Loucy (cell line): Measurements from ENCODE around the gene GPR153.

ENCODE experiments used
- EZH2phosphoT487 ChIP-seq: fragments of 200-600 bp; IDR thresholded peaks from 2 replicates; pipeline ENCODE4 v1.6.1; 2018; ENCODE audit warnings: antibody characterized with exemption, mild to moderate bottlenecking, moderate library complexity, borderline replicate concordance
- TF ChIP-seq, protein P1 (sequence below): fragments of 200-600 bp; sonication (generic); conservative IDR thresholded peaks from 2 replicates; pipeline ENCODE4 v1.5.1; 2014; ENCODE audit warnings: mild to moderate bottlenecking, antibody characterized with exemption, low read length

DNA sequence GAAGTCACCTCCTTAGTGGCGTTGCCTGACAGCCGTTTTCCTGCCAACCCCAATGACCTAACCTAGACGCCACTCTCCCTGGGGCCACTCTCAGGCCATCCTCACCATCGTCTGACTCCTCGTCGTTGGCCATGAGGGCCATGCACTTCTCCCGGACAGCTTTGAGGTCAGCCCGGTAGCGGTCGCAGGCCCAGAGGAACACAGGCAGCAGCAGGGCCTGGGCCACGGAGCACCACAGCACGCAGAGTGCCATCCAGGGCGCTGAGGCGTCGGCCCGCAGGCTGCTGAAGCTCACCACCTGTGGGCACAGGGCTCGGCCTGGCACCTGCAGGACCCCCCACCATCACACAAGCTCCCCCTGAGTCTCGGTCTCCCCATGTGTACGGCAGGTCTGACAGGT lies 9.7 kb downstream of the GPR153 start:
- TF ChIP-seq, protein P1, sequence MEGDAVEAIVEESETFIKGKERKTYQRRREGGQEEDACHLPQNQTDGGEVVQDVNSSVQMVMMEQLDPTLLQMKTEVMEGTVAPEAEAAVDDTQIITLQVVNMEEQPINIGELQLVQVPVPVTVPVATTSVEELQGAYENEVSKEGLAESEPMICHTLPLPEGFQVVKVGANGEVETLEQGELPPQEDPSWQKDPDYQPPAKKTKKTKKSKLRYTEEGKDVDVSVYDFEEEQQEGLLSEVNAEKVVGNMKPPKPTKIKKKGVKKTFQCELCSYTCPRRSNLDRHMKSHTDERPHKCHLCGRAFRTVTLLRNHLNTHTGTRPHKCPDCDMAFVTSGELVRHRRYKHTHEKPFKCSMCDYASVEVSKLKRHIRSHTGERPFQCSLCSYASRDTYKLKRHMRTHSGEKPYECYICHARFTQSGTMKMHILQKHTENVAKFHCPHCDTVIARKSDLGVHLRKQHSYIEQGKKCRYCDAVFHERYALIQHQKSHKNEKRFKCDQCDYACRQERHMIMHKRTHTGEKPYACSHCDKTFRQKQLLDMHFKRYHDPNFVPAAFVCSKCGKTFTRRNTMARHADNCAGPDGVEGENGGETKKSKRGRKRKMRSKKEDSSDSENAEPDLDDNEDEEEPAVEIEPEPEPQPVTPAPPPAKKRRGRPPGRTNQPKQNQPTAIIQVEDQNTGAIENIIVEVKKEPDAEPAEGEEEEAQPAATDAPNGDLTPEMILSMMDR = no peak
- TF ChIP-seq EZH2phosphoT487 = no peak
